Stimulated activated CD4-positive, alpha-beta T cell treated with anti-CD3 and anti-CD28 coated beads, Interleukin-12 subunit alpha, Interleukin-12 subunit beta, amount 100 ng/mL, for 4 hours (primary cell): ENCODE measurements around the gene ASB8.

Source experiments
- DNase-seq: peaks from one replicate; pipeline ENCODE4 v3.0.0-alpha.2; 2020

The ASB8 gene

DNA sequence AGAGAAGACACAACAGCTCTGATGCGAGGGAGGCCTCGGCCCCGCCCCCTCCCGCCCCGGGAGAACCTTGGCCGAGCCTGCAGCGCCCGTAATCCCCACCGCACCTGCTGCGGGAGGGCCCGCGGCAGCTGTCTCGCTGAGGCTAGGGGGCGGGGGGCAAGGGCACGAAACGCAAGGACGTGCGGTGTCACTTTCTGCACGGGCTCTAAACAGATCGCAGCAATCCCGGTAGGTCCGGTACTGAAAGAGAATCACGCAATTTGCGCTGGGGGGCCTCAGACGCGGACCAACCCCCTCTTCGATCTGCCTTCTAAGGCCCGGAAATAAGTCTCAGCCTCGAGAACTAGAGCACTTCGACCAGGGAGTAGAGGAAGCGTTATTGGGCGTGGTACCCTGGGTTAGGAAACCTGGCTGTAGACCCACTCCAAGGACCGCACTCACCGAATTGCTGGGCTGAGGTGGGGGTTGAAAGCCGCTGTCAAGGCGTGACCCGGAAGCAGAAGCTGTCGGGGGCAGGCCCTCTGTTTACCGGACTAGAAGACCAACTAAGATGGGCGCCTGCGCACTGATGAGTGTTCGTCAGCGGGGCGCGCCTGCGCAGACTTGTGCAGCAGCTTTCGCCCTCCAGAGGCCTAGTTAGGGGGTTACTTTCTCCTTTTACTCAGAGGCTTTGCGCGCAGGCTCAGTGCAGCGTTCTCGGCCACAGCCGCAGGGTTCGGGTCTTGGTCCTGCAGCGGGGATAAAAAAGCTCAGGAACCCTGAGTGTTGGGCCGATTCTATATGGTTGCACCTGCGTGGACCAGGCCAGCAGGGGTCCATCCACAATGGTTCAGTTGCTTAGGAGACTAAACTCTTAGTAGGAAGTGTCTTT is at the start of gene ASB8:
Gene ASB8, minus strand, starts transcription at position 498 of the 871 bp plus-strand sequence. CDS start 4,019 bp downstream, outside the sequence.
- DNase-seq: peak; percentile 99

DNA sequence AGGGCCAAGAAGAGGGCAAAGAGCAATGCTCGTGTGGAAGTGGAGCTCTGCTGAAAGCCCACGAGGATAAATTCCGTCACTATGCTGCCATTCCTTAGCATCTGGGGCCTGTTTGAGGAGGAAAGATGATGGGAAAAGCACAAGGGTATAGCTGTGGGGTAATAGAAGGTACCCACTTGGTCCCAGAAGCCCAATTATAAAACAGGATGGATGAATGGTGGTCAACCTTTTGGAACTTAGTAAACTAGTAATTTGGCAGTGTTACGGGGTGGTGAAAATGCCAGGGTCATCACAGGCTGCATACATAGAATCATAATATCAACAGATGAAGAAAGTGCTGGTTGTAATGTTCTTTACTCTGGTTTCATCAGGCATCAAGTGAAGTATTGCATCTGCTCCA is 45.9 kb upstream of the ASB8 start, which contains the start of gene OR10AD1:
Gene OR10AD1, minus strand, starts transcription at position 101 of the 400 bp plus-strand sequence. Its CDS starts 0 bp downstream, at position 101.
- no peak for DNase-seq

DNA sequence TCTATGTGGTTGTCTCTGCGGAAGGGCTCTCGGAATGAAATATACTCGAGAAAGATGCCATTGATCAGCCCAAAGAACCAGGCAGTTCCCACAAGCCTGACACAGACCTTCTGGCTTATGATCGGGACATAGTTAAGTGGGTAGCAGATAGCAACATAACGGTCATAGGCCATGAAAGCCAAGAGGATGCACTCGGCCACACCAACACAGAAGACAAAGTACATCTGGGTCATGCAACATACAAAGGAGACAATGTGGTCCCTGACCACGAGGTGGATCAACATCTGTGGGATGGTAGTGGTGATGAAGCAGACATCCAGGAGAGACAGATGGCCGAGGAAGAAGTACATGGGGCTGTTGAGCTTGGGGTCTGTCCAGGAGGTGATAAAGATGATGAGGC is 45.5 kb upstream of the ASB8 start:
- no peak for DNase-seq

- no peak for DNase-seq
Observed at GRCh38 chr12:48201516-48201915, 44.2 kb upstream of the ASB8 start.

DNA sequence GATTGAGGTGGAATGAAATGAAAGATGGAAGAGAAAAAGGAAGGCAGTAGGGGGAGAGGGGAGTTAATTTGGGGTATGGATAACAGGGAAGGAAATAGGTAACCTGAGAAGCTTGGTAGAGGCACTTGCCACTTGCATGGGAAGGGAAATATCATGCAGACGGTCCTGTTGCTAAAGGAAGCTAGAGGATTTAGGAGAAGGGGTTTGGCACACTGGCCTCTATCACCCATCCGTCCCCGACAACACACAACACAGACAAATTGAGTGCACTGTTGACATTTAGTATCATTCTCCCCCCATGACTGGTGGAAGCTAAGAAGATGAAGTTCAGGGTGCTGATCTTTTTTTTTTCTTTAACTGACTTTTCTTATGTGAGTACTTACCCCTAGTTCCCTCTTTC is 43.8 kb upstream of the ASB8 start:
- no peak for DNase-seq

GRCh38 chr12:48199774-48200221 is 42.5 kb upstream of the ASB8 start:
- no peak for DNase-seq

DNA sequence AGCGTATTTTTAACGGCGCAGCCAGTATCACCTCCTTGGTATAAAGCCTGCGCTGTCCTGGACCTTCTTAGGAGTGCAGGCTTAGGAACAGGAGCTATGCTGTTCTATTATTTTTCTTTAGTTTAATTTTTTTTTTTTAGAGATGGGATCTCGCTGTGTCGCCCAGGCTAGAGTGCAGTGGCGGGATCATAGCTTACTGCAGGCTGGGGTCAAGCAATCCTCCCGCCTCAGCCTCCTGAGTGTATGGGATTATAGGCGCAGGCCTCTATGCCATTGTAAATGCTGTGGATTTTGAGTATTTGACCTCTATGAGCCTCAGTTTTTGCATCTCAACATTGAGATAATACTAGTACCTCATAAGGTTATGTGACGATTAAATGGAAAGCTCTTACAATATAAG is 41.7 kb upstream of the ASB8 start:
- no peak for DNase-seq

DNA sequence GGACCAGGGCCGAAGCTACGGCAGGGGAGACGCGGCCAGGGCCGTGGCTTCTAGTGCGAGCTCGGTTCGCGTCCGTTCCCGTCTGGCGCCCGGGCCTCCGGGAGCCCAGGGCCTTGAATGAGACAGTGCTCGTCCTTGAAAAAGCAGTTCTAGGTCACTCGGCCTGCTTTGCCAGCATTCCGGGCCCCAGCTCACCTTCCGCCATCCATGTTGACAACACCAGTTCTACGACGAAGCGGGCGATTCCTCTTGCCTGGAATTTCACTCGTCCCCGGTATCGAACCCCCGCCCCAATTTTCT is 41.3 kb upstream of the ASB8 start:
- DNase-seq: peak; percentile 19

- peak; percentile 88 for DNase-seq
Observed at GRCh38 chr12:48197971-48198671, 40.8 kb upstream of the ASB8 start.

GRCh38 chr12:48197549-48197970 is 40.2 kb upstream of the ASB8 start:
- DNase-seq: no peak

GRCh38 chr12:48194799-48195201 is 37.5 kb upstream of the ASB8 start:
- DNase-seq: no peak

DNA sequence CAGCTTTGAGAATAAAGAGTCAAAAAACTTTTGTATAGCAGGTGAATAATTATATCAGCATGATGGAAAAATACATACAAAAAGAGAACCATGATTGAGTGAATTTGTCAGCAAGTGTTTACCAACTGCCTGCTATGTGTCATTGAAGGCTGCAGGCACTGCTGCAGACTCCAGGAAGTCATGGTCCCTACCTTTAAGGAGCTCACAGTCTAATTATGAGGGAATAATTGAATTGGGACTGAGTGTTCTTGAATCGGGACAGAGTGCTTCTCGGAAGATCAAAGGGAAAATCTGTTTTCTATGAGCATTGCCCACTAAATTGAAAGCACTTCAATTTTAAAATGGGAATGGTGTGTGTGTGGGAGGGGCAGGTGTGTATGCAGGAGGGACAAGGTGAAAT is 36.3 kb upstream of the ASB8 start:
- no peak for DNase-seq

DNA sequence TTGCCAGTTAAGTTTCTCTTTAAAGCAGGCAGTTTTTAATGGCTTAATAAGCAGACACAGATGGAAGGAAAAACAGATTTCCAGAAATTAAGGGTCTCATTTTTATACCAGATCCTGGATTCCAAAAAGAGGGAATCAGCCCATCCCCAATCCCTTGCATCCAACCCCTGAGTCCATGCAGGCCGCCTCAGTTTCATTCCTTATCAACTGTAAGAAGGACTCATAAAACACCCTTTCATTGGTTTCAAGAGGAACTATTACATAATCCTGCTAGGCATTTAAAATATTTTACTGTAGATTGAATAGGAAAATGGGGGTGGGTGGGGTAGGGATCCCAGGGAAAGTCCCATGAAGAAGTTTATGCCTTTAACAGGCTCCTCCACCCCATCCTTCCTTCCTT is 35.5 kb upstream of the ASB8 start:
- no peak for DNase-seq

- DNase-seq: no peak
Observed at GRCh38 chr12:48191096-48191495, 33.8 kb upstream of the ASB8 start.

- peak; percentile 59 for DNase-seq
Observed at GRCh38 chr12:48189331-48190125, 32.2 kb upstream of the ASB8 start.

DNA sequence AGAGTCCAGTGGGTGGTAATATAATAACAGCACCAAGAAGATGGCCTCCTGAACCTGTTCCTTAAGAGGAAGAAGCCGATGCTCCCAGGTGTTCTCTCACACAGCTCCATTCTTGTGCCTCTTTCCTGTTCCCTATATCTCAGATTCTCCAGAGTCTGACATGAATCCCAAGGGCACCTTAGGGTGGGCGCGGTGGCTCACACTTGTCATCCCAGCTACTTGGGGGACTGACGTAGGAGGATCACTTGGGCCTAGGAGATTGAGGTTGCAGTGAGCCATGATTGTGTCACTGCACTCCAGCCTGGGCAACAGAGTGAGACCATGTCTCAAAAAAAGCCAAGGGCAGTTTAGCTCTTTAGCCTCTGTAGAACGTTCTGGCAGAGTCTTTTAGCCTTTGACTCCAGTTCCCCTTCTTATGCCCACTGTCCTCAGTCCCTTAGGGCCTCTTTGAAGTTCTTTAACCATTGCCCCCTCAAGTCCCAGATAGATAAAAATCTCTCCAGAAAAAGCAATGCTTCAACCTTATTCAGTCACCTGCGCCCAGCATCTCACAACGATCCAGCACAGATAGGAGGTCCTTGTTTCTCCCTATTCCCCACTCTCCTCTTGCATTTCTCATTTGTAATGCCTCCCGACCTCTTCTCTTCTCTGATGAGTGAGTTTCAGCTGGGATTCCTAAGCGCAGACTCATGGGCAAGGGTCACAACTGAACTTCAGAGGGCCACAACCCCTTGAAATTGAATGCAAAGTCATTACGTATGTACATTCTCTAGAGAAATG is 30.8 kb upstream of the ASB8 start:
- DNase-seq: no peak

DNA sequence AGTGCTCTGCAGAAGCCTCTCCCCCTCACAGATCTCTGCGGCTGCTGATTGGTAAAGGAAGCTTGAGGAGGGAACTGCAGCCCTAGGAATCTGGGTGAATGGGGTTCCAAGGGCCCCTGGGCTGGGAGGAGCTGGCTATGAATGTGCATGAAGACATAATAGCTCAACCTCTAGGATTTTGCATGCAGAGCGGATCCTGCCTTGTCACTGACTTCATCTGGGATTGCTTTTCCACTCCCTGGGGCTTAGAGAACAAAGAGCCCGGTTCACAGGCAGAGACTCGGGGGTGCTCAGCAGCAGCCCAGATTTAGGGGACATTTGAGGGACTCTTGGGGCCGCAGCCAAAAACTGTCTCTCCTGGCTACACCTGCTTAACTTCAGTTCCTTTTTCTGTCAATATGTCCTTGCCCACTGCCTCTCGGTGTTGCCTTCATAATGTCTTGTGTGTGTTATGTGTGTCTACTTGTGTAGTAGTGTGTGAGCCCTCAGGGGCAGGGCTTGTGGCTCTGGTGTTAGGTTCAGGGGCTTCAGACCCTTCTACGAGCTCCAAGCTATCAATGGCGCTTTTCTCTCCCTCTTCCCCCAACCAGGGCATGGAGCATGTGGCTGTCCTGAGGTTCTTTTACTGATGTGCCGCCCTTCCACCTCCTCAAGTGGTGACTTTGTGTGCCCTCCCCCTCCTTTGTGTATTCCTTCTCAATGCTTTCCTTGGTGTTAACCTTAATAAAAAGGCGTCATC is 28.0 kb upstream of the ASB8 start:
- DNase-seq: no peak

DNA sequence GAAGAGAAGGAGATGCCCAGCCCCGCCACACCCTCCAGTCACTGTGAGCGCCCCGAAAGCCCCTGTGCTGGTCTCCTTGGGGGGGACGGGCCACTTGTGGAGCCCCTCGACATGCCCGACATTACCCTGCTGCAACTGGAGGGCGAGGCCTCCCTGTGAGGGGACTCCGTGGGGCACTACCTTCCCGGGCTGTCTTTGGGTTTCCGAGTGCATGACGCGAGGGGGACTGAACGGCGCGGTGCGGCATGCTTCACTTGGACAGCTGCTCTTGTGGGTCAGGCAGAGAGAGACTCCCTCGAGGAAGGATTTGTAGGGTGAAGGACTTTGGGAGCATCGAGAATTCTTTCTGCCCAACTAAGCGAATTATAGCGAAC is 27.2 kb upstream of the ASB8 start:
- DNase-seq: no peak

GRCh38 chr12:48183876-48184548 is 26.7 kb upstream of the ASB8 start:
- no peak for DNase-seq

- DNase-seq: peak; percentile 60
Observed at GRCh38 chr12:48183091-48183875, 26.0 kb upstream of the ASB8 start, which contains the start of gene CCDC184. Gene CCDC184 (plus strand): TSS chr12:48183644. CDS start chr12:48184123, 479 bp downstream.
